Kidney epithelial cell (primary cell): ENCODE results near the gene ZNF653. TPM values are rescaled to one million over a fixed set of nuclear protein-coding genes. Genes with fewer than 3 reads are reported as not detected.
A peak's percentile ranks its signal among the peaks of the same experiment; 100 is the strongest.

Experiments used
- DNase-seq: peaks from one replicate; pipeline ENCODE4 v3.0.0-alpha.2; 2010; ENCODE audit warnings: low read depth
- H3K27me3 ChIP-seq: 2 replicates; pipeline ENCODE4 v1.6.0; 2011; ENCODE audit warnings: low read length; ENCODE audit not compliant: control insufficient read depth, insufficient read depth
- H3K36me3 ChIP-seq: 2 replicates; pipeline ENCODE4 v1.5.1; 2011; ENCODE audit warnings: low read length; ENCODE audit not compliant: control insufficient read depth, insufficient read depth
- H3K4me3 ChIP-seq: 2 replicates; pipeline ENCODE4 v1.5.1; 2011; ENCODE audit warnings: low read depth, mild to moderate bottlenecking, control low read depth, low read length
- CTCF ChIP-seq: IDR thresholded peaks from 2 replicates; pipeline ENCODE4 v1.5.1; 2011; ENCODE audit warnings: mild to moderate bottlenecking, moderate library complexity, low read length, control low read depth, inconsistent platforms; ENCODE audit not compliant: insufficient read depth, poor library complexity, severe bottlenecking
- total RNA-seq: library from RNA; depleted of rRNA; stranded (reverse); fragments of >200 nt; gene quantifications from 2 replicates; pipeline ENCODE4 v1.2.3, GENCODE V29; 2015

ZNF653 gene
- total RNA-seq, 1 donor from 2014 or later, result 6.6 TPM

- DNase-seq, result no peak
- Histone ChIP-seq H3K27me3 (peaks cover 53% of the 10 kb centered on the region), H3K36me3 (no peaks in the 10 kb centered on the region), H3K4me3 (peak overlapping the region; percentile 26)
- TF ChIP-seq CTCF, result no peak
Measured at GRCh38 chr19:11481534-11482383, 23.9 kb downstream of the ZNF653 start.

GRCh38 chr19:11480715-11481533 lies 24.7 kb downstream of the ZNF653 start, which contains the start of gene ELAVL3:
TSS of gene ELAVL3 (minus strand) at chr19:11481046. CDS start at chr19:11480608, 438 bp downstream.
- H3K4me3 ChIP-seq, result no peak within 1 kb of the TSS
- H3K27me3 ChIP-seq, result peaks cover 53% of the 10 kb centered on the region

GRCh38 chr19:11479898-11480714 lies 25.5 kb downstream of the ZNF653 start:
- TF ChIP-seq CTCF, result no peak
- Histone ChIP-seq H3K36me3 (no peaks in the 10 kb centered on the region), H3K4me3 (no peak overlapping the region), H3K27me3 (peaks cover 53% of the 10 kb centered on the region)
- no peak for DNase-seq

More at GRCh38 chr19:11480715-11481533, 24.7 kb downstream of the ZNF653 start, which contains the start of gene ELAVL3:
- TF ChIP-seq CTCF, result no peak
- no peaks in the 10 kb centered on the region for H3K36me3 ChIP-seq
- no peak for DNase-seq

GRCh38 chr19:11479090-11479897 lies 26.3 kb downstream of the ZNF653 start:
- H3K36me3 ChIP-seq, result no peaks in the 10 kb centered on the region
- DNase-seq, result no peak
- H3K27me3 ChIP-seq, result peaks cover 53% of the 10 kb centered on the region
- H3K4me3 ChIP-seq, result no peak overlapping the region
- TF ChIP-seq CTCF, result no peak
